K562 (cell line): ENCODE results near the gene TOM1L1. TPM values are rescaled to one million over a fixed set of nuclear protein-coding genes. Genes with fewer than 3 reads are reported as not detected.

Experiments
- ATAC-seq: fragments of 200-7000 bp; cut with Tn5 transposase; 3 replicates; pipeline ENCODE4 v1.9.1; 2020; ENCODE audit warnings: moderate library complexity
- BruUV-seq: library from RNA; stranded (reverse); fragments of 400-500 nt; replicated peaks from 2 replicates; lab custom pipeline; 2021; lab: Mats Ljungman, UMichigan
- CTCF ChIA-PET: fragments of 300-600 bp; formaldehyde crosslinking; extraction: SDS; loops from one replicate; lab custom pipeline; 2021; ENCODE audit warnings: low intra/inter-chr PET ratio; lab: Yijun Ruan, JAX
- POLR2A ChIA-PET: fragments of 300-600, 350-650 bp; sonication (Branson Sonifier 250); formaldehyde crosslinking; extraction: SDS; loops from one replicate; lab custom pipeline; 2021; ENCODE audit warnings: antibody characterized with exemption, inconsistent platforms; lab: Yijun Ruan, JAX
- DNase-seq, 4 experiments: peaks; one replicate each; pipeline versions ENCODE4 v3.0.0 to v3.0.0-alpha.2; 2011 to 2018; ENCODE audit warnings: low spot score in 3 of 4, mixed read lengths in 3 of 4; ENCODE audit errors: extremely low read depth in 1 of 4
- FAIRE-seq: peaks from 2 replicates; lab custom pipeline; 2011; peaks lifted over from hg19 to GRCh38; lab: Jason Lieb, UNC
- H2AFZ ChIP-seq: 2 replicates; pipeline ENCODE4 v1.6.0; 2011; ENCODE audit warnings: low read depth, low read length, control low read depth, inconsistent platforms
- H3K27ac ChIP-seq: fragments of 200-600 bp; 3 replicates; pipeline ENCODE4 v1.8.0; 2011; ENCODE audit warnings: low read depth, mild to moderate bottlenecking, control low read depth, inconsistent platforms, low read length, moderate library complexity, mixed read lengths; ENCODE audit errors: extremely low read depth
- H3K27me3 ChIP-seq, 2 experiments: fragments of 300-600 bp in 1 of 2; 2 replicates in 1 of 2; 3 replicates in 1 of 2; pipeline versions ENCODE4 v1.6.0 to v1.8.0; 2011; ENCODE audit warnings: inconsistent platforms in 2 of 2, low read length in 2 of 2, mild to moderate bottlenecking in 1 of 2, mixed read lengths in 1 of 2, moderate library complexity in 1 of 2; ENCODE audit not compliant: control insufficient read depth in 2 of 2, insufficient read depth in 2 of 2
- H3K36me3 ChIP-seq: fragments of 300-600 bp; 3 replicates; pipeline ENCODE4 v1.8.0; 2011; ENCODE audit warnings: mild to moderate bottlenecking, low read length, inconsistent platforms; ENCODE audit not compliant: control insufficient read depth, insufficient read depth
- H3K4me1 ChIP-seq, 2 experiments: fragments of 200-600 bp in 1 of 2; replicated peaks in 1 of 2; 2 replicates in 1 of 2; 3 replicates in 1 of 2; pipeline versions ENCODE4 v1.5.1 to v1.8.0; 2011; ENCODE audit warnings: inconsistent platforms in 2 of 2, low read length in 2 of 2, mild to moderate bottlenecking in 1 of 2, mixed read lengths in 1 of 2, moderate library complexity in 1 of 2; ENCODE audit not compliant: control insufficient read depth in 2 of 2, insufficient read depth in 2 of 2
- H3K4me2 ChIP-seq: 2 replicates; pipeline ENCODE4 v1.6.1; 2011; ENCODE audit warnings: low read length, control low read depth, inconsistent platforms, mixed read lengths; ENCODE audit not compliant: insufficient read depth
- H3K4me3 ChIP-seq: fragments of 200-600 bp; sonication (generic), shearing (Covaris generic); 2 replicates; pipeline ENCODE4 v1.5.1; 2016; ENCODE audit warnings: control low read depth, inconsistent platforms
- H3K79me2 ChIP-seq: fragments of 200-600 bp; 3 replicates; pipeline ENCODE4 v1.8.0; 2011; ENCODE audit warnings: low read length, inconsistent platforms; ENCODE audit not compliant: control insufficient read depth, insufficient read depth
- H3K9ac ChIP-seq, 2 experiments: 2 replicates each; pipeline versions ENCODE4 v1.6.0 to v1.6.1; 2011; ENCODE audit warnings: low read depth in 2 of 2, low read length in 2 of 2, control low read depth in 1 of 2, inconsistent platforms in 1 of 2, mild to moderate bottlenecking in 1 of 2, mixed read lengths in 1 of 2; ENCODE audit not compliant: insufficient read depth in 1 of 2
- H3K9me1 ChIP-seq: one replicate; pipeline ENCODE4 v1.6.0; 2011; ENCODE audit warnings: inconsistent platforms, mild to moderate bottlenecking, low read length, moderate library complexity; ENCODE audit not compliant: control insufficient read depth, insufficient read depth
- H3K9me3 ChIP-seq: replicated peaks from 2 replicates; pipeline ENCODE4 v1.5.1; 2011; ENCODE audit warnings: low read depth, low read length, inconsistent platforms; ENCODE audit not compliant: control insufficient read depth, insufficient read depth
- H4K20me1 ChIP-seq: replicated peaks from 2 replicates; pipeline ENCODE4 v1.6.1; 2011; ENCODE audit warnings: low read length, inconsistent platforms, mixed read lengths; ENCODE audit not compliant: control insufficient read depth, insufficient read depth
- CEBPB ChIP-seq: fragments of 450-650 bp; IDR thresholded peaks from 2 replicates; pipeline ENCODE4 v1.6.1; 2016; ENCODE audit warnings: missing genetic modification characterization, missing compliant biosample characterization
- SPI1 ChIP-seq: IDR thresholded peaks from 2 replicates; pipeline ENCODE4 v1.6.1; 2011; ENCODE audit warnings: low read depth, low read length, control low read depth, borderline replicate concordance
- ZNF316 ChIP-seq: fragments of 450-650 bp; IDR thresholded peaks from 2 replicates; pipeline ENCODE4 v1.6.1; 2016
- ZSCAN29 ChIP-seq: fragments of 450-650 bp; IDR thresholded peaks from 2 replicates; pipeline ENCODE4 v1.6.1; 2017
- WGBS: fragments of 100-300 bp; shearing (Covaris generic); methylation state at CpG from one replicate; pipeline ENCODE4 v1.1.6; 2016; ENCODE audit warnings: low coverage, mixed read lengths; ENCODE audit not compliant: insufficient coverage; ENCODE audit errors: missing lambda C conversion rate; 5-methylcytosine and 5-hydroxymethylcytosine counted together
- in situ Hi-C: fragments of 300-500 bp; cut with MboI; formaldehyde crosslinking; loops from 4 replicates; pipeline ENCODE4 v1.15.0; 2018; ENCODE audit warnings: inconsistent platforms, mixed read lengths
- intact Hi-C: fragments of 100-400 bp; cut with micrococcal nuclease; formaldehyde crosslinking; loops from 2 replicates; pipeline ENCODE4 v1.14.2; 2022
- polyA plus RNA-seq, 8 experiments: library from polyadenylated mRNA; depleted of rRNA in 4 of 8; stranded (reverse) in 5 of 8; unstranded in 3 of 8; fragments of >200 nt; fragmentation: Nextera tagmentation in 2 of 8; fragmentation: Illumina TruSeq in 1 of 8; extraction: Ambion mirVana in 2 of 8; extraction: Trizol in 1 of 8; gene quantifications; 2 replicates each; pipeline versions ENCODE4 v1.2.1 to v1.2.3, GENCODE V29; 2011 to 2014; ENCODE audit warnings: inconsistent platforms in 1 of 8, missing spikeins in 1 of 8
- total RNA-seq, 7 experiments: library from RNA; depleted of rRNA in 6 of 7; stranded (reverse); fragments of >200 nt in 6 of 7; fragmentation: Illumina TruSeq in 2 of 7; extraction: Trizol in 2 of 7; gene quantifications; 2 replicates each; pipeline versions ENCODE4 v1.2.1 to v1.2.3, GENCODE V29; 2011 to 2021; ENCODE audit warnings: low replicate concordance in 1 of 7
- TF ChIP-seq, protein P1 (sequence below): fragments of 250-450 bp; sonication (Bioruptor Pico); IDR thresholded peaks from 2 replicates; pipeline ENCODE4 v1.8.0; 2022; ENCODE audit warnings: moderate library complexity, mild to moderate bottlenecking, inconsistent platforms
- TF ChIP-seq, protein P2 (sequence below), 2 experiments: fragments of 450-650 bp; IDR thresholded peaks; 2 replicates each; pipeline ENCODE4 v1.6.1; 2016

Gene TOM1L1
- total and polyA plus RNA-seq, 9 of the 15 experiments (the other 6 are each of a cell fraction or from before 2014, with no cell fraction given): 21.3 to 74.3 (median 31.0) TPM

DNA sequence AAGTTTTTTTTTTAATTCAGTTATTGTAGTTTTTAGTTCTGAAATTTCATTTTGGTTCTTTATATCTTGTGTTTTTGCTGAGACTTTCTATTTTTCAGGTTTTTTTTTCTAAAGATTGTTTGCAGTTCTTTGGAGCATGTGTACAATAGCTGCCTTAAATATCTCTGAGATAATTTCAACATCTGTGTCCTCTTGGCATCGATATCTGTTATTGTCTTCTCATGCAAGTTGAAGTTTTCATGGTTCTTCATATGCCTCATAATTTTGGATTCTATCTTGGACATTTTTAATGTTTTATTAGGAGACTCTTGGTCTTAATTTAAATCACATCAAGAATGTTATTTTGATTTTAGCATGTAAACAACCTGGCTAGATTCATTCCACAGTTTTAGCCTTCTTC is 45.0 kb downstream of the TOM1L1 start:
- no peak overlapping the region for H3K4me3 ChIP-seq
- no peaks in the 10 kb centered on the region for H4K20me1 ChIP-seq
- no peaks in the 10 kb centered on the region for H3K9me1 ChIP-seq
- intact Hi-C loops: no loop called here
- H3K79me2 ChIP-seq: no peaks in the 10 kb centered on the region
- H3K27me3 ChIP-seq: no peaks in the 10 kb centered on the region
- CTCF ChIA-PET: no interaction called here
- H3K27ac ChIP-seq: no peak overlapping the region
- POLR2A ChIA-PET: interaction anchor here (0.6 to 1.5 kb wide), 5 partner anchors 10 to 28 kb away, joined by 3 to 4 read pairs (median 3); no protein-coding TSS in a partner anchor
- H3K9me3 ChIP-seq: no peaks in the 10 kb centered on the region
- in situ Hi-C loops: no loop called here
- DNase-seq (no peak), FAIRE-seq (no peak), ATAC-seq (no peak)
- H3K4me1 ChIP-seq: peaks cover 0 to 3% of the 10 kb centered on the region in 2 experiments; a peak in 3 of 5 replicates
- H3K4me2 ChIP-seq: no peak overlapping the region
- BruUV-seq: no TSS peak
- 52% methylated on average over 1 of the region's 1 CpG for WGBS
- no peak overlapping the region for H2AFZ ChIP-seq
- peaks cover 9% of the 10 kb centered on the region; the same call in 2 of the 3 replicates for H3K36me3 ChIP-seq
- no peak overlapping the region for H3K9ac ChIP-seq
- TF ChIP-seq ZSCAN29: no peak
- peak; percentile 46; the same call in 1 of the 2 replicates for TF ChIP-seq ZNF316

DNA sequence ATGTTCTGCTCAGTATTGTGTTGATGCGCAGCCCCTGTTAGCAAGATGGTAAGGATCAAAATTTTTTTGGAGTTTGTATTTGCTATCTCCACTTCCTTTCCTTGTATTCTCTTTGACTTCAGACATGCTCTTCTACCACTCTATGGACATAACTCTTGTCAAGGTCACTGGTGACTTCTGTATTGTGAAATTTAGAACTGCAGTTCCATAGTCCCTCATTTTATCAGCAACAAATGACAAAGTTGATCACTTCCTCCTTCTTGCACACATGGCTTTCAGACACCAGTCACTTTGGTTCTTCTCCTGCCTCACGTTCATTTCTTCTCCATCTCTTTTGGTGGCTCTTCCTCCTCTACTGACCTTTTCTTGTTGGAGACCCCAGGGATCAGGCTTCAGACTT is 46.7 kb downstream of the TOM1L1 start:
- CTCF ChIA-PET: no interaction called here
- no peak overlapping the region for H2AFZ ChIP-seq
- intact Hi-C loops (no loop called here), in situ Hi-C loops (no loop called here)
- no peak for ATAC-seq
- TF ChIP-seq, protein P1, sequence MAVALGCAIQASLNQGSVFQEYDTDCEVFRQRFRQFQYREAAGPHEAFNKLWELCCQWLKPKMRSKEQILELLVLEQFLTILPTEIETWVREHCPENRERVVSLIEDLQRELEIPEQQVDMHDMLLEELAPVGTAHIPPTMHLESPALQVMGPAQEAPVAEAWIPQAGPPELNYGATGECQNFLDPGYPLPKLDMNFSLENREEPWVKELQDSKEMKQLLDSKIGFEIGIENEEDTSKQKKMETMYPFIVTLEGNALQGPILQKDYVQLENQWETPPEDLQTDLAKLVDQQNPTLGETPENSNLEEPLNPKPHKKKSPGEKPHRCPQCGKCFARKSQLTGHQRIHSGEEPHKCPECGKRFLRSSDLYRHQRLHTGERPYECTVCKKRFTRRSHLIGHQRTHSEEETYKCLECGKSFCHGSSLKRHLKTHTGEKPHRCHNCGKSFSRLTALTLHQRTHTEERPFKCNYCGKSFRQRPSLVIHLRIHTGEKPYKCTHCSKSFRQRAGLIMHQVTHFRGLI: no peak
- TF ChIP-seq, protein P2, sequence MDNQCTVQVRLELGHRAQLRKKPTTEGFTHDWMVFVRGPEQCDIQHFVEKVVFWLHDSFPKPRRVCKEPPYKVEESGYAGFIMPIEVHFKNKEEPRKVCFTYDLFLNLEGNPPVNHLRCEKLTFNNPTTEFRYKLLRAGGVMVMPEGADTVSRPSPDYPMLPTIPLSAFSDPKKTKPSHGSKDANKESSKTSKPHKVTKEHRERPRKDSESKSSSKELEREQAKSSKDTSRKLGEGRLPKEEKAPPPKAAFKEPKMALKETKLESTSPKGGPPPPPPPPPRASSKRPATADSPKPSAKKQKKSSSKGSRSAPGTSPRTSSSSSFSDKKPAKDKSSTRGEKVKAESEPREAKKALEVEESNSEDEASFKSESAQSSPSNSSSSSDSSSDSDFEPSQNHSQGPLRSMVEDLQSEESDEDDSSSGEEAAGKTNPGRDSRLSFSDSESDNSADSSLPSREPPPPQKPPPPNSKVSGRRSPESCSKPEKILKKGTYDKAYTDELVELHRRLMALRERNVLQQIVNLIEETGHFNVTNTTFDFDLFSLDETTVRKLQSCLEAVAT (IDR thresholded peaks at IDR 0.05): no peak
- TF ChIP-seq CEBPB (tag) (peak; percentile 58), SPI1 (peak; percentile 59; the same call in 1 of the 2 replicates)
- H3K79me2 ChIP-seq: no peaks in the 10 kb centered on the region
- no peaks in the 10 kb centered on the region for H3K9me1 ChIP-seq
- H3K4me1 ChIP-seq: peaks cover 0 to 3% of the 10 kb centered on the region in 2 experiments; a peak in 3 of 5 replicates
- 65% methylated on average over 2 of the region's 2 CpGs for WGBS
- no peaks in the 10 kb centered on the region for H4K20me1 ChIP-seq
- peaks cover 18% of the 10 kb centered on the region; the same call in 2 of the 3 replicates for H3K36me3 ChIP-seq
- no peaks in the 10 kb centered on the region for H3K27me3 ChIP-seq
- no peak overlapping the region for H3K4me2 ChIP-seq
- POLR2A ChIA-PET: no interaction called here
- no peaks in the 10 kb centered on the region for H3K9me3 ChIP-seq
- no peak for FAIRE-seq
- no peak overlapping the region for H3K27ac ChIP-seq
- DNase-seq: no peak
- no peak overlapping the region for H3K4me3 ChIP-seq
- H3K9ac ChIP-seq: no peak overlapping the region
- BruUV-seq: no TSS peak
